Fibroblast of mammary gland (primary cell): Measurements from ENCODE around the gene UBE2I.

Experiments used
- DNase-seq: peaks from one replicate; pipeline ENCODE4 v3.0.0-alpha.2; 2010; ENCODE audit warnings: low read depth
- H3K4me3 ChIP-seq: 2 replicates; pipeline ENCODE4 v1.5.1; 2011; ENCODE audit warnings: low read depth, mild to moderate bottlenecking, low read length, moderate library complexity; ENCODE audit not compliant: control insufficient read depth
- CTCF ChIP-seq: conservative IDR thresholded peaks from 2 replicates; pipeline ENCODE4 v1.5.1; 2011; ENCODE audit warnings: low read depth, low read length, inconsistent platforms; ENCODE audit not compliant: control insufficient read depth, insufficient read depth

UBE2I gene

GRCh38 chr16:1334739-1335138 lies 25.3 kb downstream of the UBE2I start:
- H3K4me3 ChIP-seq: no peak overlapping the region

GRCh38 chr16:1335211-1335971 lies 26.0 kb downstream of the UBE2I start:
- no peak for TF ChIP-seq CTCF
- no peak for DNase-seq
- H3K4me3 ChIP-seq: no peak overlapping the region

More at GRCh38 chr16:1334739-1335138, 25.3 kb downstream of the UBE2I start:
- DNase-seq: no peak
- TF ChIP-seq CTCF: no peak

GRCh38 chr16:1335996-1336395 lies 26.6 kb downstream of the UBE2I start:
- DNase-seq: no peak
- no peak for TF ChIP-seq CTCF
- H3K4me3 ChIP-seq: no peak overlapping the region

- TF ChIP-seq CTCF: no peak
- no peak for DNase-seq
- no peak overlapping the region for H3K4me3 ChIP-seq
Observed at GRCh38 chr16:1336619-1337018, 27.2 kb downstream of the UBE2I start.

DNA sequence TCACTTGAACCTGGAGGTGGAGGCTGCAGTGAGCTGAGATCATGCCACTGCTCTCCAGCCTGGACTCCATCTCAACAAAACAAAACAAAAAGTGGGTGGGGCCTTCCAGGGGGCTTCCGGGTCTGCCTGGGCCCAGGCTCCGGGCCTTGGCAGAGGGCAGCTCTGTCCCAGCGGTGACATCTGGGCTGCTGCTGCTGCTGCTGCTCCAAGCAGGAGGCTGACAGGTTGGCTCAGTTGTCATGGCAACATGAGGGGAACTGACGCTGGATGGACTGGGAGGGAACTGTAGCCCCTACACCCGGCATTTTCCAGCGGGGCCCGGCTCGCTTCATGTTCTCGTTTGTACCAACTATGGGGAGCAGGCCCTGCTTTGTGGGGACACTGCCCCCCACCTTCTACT lies 28.1 kb downstream of the UBE2I start:
- no peak overlapping the region for H3K4me3 ChIP-seq
- DNase-seq: no peak
- no peak for TF ChIP-seq CTCF

- H3K4me3 ChIP-seq: no peak overlapping the region
- DNase-seq: no peak
Observed at GRCh38 chr16:1338119-1338730, 28.8 kb downstream of the UBE2I start.

More at GRCh38 chr16:1338119-1338730, 28.8 kb downstream of the UBE2I start:
- peak; percentile 25 for TF ChIP-seq CTCF
